ENCODE results near the gene GYG2. TPM values are rescaled to one million over a fixed set of nuclear protein-coding genes. Genes with fewer than 3 reads are reported as not detected.

The GYG2 gene
- total RNA-seq, 2 experiments from 2014 or later: not detected

DNA sequence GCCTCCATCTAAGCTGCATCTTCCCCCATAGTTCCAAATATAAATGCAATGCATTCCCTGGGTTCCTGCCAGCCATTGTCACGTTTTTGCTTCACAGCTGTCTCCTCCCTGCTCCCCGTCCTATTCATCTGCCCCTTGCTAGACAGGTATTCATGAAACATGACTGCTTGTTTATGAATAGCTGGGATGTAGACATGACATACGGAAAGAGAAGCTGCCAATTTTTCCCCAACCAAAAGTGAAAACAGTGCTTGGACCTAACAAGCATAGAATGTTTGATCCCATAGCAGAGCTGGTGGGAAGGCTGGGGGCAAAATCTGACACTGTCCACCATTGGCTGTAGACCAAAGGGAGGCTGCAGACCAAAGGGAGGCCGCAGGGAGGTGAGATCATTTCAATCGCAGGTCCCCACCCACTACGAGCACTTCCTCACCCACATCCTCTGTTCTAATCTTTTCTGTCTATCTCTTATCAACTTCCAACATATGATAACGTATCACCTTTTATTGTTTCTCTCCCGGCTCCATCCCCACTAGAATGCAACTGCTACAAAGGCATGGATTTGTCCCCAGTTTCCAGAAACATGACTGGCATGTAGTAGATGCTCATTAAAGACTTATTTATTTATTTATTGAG lies 8.5 kb upstream of the GYG2 start:
- Mint-ChIP-seq H3K27me3 (ENCODE audit: low read depth) (peaks cover 2% of the 10 kb centered on the region), H3K36me3 (ENCODE audit: low read depth) (no peaks in the 10 kb centered on the region), H3K4me1 (ENCODE audit: low read depth) (no peaks in the 10 kb centered on the region), H3K4me3 (no peak overlapping the region), H3K27ac (no peak overlapping the region), H3K9me3 (no peaks in the 10 kb centered on the region)
- intact Hi-C loops (cut with micrococcal nuclease): no loop called here
- no peak for DNase-seq
- CTCF ChIA-PET: interaction anchor here (0.9 kb wide), 1 partner anchor 8 kb away, joined by 3 read pairs; no protein-coding TSS in a partner anchor

DNA sequence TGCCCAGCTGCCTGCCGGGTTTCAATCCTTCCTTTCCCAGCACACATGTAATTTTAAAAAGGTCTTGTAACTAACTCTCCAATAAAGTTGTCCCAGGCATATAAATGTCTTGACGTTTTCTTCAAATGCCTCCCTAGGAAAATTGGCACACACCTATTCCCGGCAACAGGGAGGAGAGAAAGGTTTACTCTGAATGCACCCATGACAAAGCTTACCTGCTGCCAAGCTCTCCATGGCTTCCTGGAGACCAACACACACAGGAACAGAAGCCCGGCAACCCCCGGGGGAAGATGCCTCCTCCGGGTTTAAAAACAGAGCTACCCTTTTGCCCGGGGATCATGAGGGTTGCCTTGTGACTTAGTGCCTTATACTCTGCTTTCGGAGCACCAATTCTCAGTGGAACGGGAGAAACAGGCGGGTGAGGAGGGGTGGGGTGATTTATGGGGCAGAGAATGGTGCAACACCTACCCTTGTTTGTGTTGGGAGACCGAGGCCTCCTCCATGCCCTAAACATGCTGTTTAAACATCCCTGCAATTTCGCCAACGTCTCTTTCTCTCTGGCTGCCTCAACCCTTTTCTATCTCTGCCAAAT lies 4.8 kb upstream of the GYG2 start:
- H3K4me3 Mint-ChIP-seq: no peak overlapping the region
- no peaks in the 10 kb centered on the region for H3K36me3 Mint-ChIP-seq (ENCODE audit: low read depth)
- no peaks in the 10 kb centered on the region for H3K4me1 Mint-ChIP-seq (ENCODE audit: low read depth)
- intact Hi-C loops (cut with micrococcal nuclease): no loop called here
- H3K27ac Mint-ChIP-seq: no peak overlapping the region
- no peak for DNase-seq
- H3K27me3 Mint-ChIP-seq (ENCODE audit: low read depth): peaks cover 2% of the 10 kb centered on the region
- CTCF ChIA-PET: no interaction called here
- no peaks in the 10 kb centered on the region for H3K9me3 Mint-ChIP-seq

DNA sequence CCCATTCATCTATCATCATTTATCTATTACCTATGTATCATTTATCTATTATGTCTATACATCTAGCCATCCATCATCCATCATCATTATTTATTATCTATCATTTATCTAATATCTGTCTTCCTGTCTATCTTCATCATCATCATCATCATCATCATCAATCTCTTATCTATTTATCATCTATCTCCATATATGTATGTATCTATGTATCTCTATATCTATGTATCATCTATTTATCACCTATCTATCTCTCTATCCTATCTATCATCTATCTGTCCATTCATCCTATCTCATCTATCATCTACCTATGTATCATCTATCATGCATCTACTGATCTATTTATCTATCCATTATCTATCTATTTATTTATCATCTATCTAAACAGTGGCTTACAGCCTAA lies 3.8 kb upstream of the GYG2 start:
- Mint-ChIP-seq H3K36me3 (ENCODE audit: low read depth) (no peaks in the 10 kb centered on the region), H3K27me3 (ENCODE audit: low read depth) (peaks cover 2% of the 10 kb centered on the region), H3K4me3 (no peak overlapping the region), H3K27ac (no peak overlapping the region), H3K4me1 (ENCODE audit: low read depth) (no peaks in the 10 kb centered on the region), H3K9me3 (no peaks in the 10 kb centered on the region)
- intact Hi-C loops (cut with micrococcal nuclease): no loop called here
- no peak for DNase-seq
- CTCF ChIA-PET: no interaction called here

DNA sequence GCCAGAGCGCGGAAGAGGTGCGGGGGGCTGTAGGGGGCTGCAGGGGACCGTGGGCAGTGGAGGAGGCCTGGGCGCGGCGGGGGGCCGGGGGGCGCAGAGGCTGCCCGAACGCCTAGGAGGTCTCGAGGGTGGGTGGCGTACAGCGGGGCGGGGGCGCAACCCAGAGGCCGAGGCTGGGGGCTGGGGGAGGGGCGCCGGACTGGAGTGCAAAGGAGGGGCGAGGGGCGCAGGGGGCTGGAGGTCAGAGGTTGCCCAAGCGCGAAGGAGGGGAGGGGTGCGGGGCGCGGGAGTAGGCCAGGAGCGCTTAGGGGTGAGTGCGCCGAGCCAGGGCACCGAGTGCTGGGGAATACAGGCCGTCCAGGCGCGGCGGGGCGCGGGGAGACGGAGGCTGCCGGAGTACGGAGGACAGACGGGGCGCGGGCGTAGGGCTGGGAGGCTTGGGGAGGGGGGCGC lies 255 bp downstream of the GYG2 start:
- CTCF ChIA-PET: no interaction called here
- Mint-ChIP-seq H3K4me1 (ENCODE audit: low read depth) (no peaks in the 10 kb centered on the region), H3K27ac (no peak overlapping the region), H3K27me3 (ENCODE audit: low read depth) (peaks cover 7% of the 10 kb centered on the region), H3K36me3 (ENCODE audit: low read depth) (no peaks in the 10 kb centered on the region), H3K4me3 (no peak overlapping the region), H3K9me3 (no peaks in the 10 kb centered on the region)
- intact Hi-C loops (cut with micrococcal nuclease): no loop called here
- no peak for DNase-seq

DNA sequence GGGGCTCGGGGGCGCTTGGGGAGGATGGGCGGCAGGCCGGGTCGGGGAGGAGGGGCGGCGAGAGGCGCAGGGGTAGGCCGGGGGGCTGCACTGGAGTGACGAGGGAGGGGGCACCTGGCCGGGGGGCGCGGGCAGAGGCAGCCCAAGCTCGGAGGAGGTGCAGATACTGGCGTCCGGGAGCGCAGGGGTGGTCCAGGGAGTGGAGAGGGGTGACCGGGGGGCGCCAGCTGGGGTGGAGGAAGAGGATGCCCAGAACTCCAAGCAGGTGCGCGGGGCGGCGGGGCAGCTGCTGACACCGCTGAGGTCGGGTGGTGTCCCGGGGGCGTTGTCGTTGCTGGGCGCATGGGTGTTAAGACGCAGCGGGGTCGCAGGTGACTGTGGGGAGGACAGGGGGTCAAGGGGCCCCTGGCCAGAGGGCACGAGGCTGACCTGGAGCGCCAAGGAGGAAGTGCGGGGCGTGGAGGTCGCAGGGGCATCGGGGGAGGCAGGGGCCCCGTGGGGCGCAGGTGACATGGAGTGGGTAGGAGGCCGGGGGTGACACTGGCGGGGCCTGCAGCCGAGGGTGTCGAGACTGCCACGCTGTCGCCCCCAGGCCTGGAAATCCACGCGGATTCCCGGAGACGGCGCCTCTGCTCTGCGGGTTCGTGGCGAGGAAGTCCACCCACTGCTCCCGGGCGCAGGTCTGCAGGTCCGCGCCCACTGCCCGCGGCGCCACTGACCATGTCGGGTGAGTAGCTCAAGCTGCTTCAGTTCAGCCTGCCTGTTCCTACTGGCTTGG lies 928 bp downstream of the GYG2 start:
- Mint-ChIP-seq H3K4me1 (ENCODE audit: low read depth) (no peaks in the 10 kb centered on the region), H3K27ac (no peak overlapping the region), H3K36me3 (ENCODE audit: low read depth) (no peaks in the 10 kb centered on the region), H3K27me3 (ENCODE audit: low read depth) (peaks cover 5% of the 10 kb centered on the region), H3K9me3 (no peaks in the 10 kb centered on the region), H3K4me3 (no peak overlapping the region)
- CTCF ChIA-PET: no interaction called here
- DNase-seq: no peak
- intact Hi-C loops (cut with micrococcal nuclease): no loop called here

DNA sequence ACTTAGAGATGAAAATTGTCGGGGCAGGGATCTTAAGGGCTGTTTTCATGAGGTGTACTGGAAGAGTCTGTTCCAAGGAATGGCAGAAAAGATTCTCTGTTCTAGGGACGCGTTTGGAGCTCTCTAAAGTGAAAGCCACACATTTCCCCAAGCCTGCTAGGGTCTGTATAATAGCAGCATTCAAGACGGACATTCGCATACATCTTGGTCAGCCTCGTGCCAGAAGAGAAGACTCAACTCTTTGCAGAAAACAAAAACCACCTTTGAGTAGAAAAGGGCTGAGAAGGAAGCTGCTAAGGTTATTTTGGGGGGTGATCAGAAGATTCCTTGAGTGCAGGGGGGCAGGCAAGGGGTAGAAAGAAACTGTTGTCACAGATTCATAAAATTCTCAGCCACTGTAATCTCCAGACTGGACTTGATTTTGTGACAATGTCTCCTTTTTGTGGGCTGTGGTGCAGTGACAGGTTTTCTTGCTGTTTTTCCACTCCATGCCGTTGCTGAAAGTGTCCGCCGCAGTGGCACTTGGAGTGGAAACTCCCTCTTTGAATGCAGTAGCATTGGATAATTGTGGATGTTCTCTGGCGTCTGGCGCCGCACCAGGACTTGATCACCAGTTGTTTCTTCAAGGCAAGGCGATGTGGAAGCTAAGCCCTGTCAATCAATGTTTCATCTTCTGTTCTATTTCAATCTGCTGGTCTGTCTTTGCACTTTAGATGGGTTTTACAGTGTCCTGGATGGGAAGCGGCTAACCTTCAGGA lies 2.9 kb downstream of the GYG2 start:
- no peaks in the 10 kb centered on the region for H3K4me1 Mint-ChIP-seq (ENCODE audit: low read depth)
- H3K27me3 Mint-ChIP-seq (ENCODE audit: low read depth): peaks cover 5% of the 10 kb centered on the region
- intact Hi-C loops (cut with micrococcal nuclease): no loop called here
- no peaks in the 10 kb centered on the region for H3K36me3 Mint-ChIP-seq (ENCODE audit: low read depth)
- no peak overlapping the region for H3K4me3 Mint-ChIP-seq
- peaks cover 3% of the 10 kb centered on the region for H3K9me3 Mint-ChIP-seq
- CTCF ChIA-PET: no interaction called here
- DNase-seq: no peak
- H3K27ac Mint-ChIP-seq: no peak overlapping the region

DNA sequence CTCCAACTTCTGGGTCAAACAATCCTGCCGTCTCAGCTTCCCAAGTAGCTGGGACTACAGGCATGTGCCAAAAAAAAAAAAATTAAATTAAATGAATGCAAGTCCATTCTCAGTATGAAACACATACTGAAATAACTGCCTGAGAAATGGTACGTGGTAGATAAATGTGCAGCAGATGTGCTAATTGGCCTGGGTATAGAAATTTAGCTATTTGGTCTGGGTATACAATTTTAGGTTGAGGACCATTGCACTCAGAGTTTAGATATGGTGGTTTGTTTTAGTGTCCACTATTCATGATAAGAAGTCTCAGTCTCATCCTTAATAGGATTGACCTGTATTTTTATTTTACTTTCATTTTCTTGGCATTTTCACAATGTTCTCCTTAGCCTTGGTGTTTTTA lies 9.2 kb downstream of the GYG2 start:
- Mint-ChIP-seq H3K27me3 (ENCODE audit: low read depth) (peaks cover 3% of the 10 kb centered on the region), H3K4me1 (ENCODE audit: low read depth) (no peaks in the 10 kb centered on the region)
- CTCF ChIA-PET: no interaction called here

DNA sequence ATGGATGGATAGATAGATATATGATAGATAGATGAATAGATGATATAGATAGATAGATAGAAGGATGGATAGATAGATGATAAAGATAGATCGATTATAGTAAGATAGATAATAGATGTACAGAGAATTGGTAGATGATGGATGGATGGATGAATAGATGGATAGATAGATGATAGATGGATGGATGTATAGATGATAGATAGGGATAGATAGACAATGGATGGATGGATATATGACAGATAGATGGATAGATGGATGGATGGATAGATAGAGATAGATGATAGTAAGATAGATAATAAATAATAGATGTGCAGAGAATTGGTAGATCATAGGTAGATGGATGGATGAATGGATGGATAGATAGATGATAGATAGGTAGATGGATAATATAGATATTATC lies 12.2 kb downstream of the GYG2 start:
- no peak for DNase-seq
- intact Hi-C loops (cut with micrococcal nuclease): no loop called here
- peaks cover 3% of the 10 kb centered on the region for H3K27me3 Mint-ChIP-seq (ENCODE audit: low read depth)
- no peak overlapping the region for H3K4me3 Mint-ChIP-seq
- peaks cover 8% of the 10 kb centered on the region for H3K9me3 Mint-ChIP-seq
- H3K27ac Mint-ChIP-seq: no peak overlapping the region
- CTCF ChIA-PET: no interaction called here
- no peaks in the 10 kb centered on the region for H3K4me1 Mint-ChIP-seq (ENCODE audit: low read depth)
- H3K36me3 Mint-ChIP-seq (ENCODE audit: low read depth): no peaks in the 10 kb centered on the region

More for the DNA sequence above, 9.2 kb downstream of the GYG2 start:
- intact Hi-C loops (cut with micrococcal nuclease): no loop called here
- Mint-ChIP-seq H3K27ac (no peak overlapping the region), H3K36me3 (ENCODE audit: low read depth) (no peaks in the 10 kb centered on the region), H3K4me3 (no peak overlapping the region), H3K9me3 (peaks cover 11% of the 10 kb centered on the region)
- DNase-seq: no peak

DNA sequence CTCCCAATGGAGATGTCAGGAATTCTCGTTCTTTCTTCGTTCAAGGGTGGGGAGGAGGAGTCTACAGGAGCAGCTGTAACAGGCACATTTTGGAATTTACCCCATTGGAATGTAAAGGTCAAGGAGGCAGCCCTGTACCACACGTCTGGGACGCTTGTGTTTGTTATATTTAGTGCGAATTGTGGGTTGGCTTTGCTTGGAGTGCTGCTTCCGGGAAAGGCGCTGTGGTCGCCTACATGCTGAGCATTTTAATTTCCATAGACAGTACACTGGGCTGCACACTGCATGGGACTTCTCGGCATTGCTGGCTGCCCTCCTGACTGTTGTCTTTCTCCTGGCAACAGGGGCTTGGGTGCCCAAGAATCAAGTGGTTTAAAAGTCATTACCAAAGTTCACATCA lies 12.8 kb downstream of the GYG2 start:
- Mint-ChIP-seq H3K36me3 (ENCODE audit: low read depth) (no peaks in the 10 kb centered on the region), H3K27me3 (ENCODE audit: low read depth) (peaks cover 3% of the 10 kb centered on the region), H3K4me3 (no peak overlapping the region), H3K27ac (no peak overlapping the region), H3K9me3 (peaks cover 8% of the 10 kb centered on the region), H3K4me1 (ENCODE audit: low read depth) (no peaks in the 10 kb centered on the region)
- CTCF ChIA-PET: no interaction called here
- DNase-seq: no peak
- intact Hi-C loops (cut with micrococcal nuclease): no loop called here

DNA sequence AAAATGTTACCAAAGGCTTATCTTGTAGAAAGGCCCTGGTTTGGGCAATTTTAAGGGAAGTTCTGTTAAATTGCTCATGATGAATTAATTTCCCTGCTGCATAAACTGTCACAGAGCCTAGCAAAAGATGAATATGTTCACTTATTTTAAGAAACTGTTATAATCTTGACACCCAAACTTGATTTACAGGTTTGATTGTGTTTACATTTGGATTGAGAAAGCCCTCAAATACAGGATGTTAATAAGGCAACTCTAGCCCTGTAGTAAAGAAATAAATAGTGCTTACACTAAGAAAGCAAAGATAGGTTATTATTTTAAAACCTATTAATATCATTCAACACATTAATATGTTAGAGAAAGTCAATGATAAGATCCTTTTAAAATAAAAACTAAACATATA lies 18.3 kb downstream of the GYG2 start:
- intact Hi-C loops (cut with micrococcal nuclease): no loop called here
- CTCF ChIA-PET: no interaction called here
- no peaks in the 10 kb centered on the region for H3K27me3 Mint-ChIP-seq (ENCODE audit: low read depth)

DNA sequence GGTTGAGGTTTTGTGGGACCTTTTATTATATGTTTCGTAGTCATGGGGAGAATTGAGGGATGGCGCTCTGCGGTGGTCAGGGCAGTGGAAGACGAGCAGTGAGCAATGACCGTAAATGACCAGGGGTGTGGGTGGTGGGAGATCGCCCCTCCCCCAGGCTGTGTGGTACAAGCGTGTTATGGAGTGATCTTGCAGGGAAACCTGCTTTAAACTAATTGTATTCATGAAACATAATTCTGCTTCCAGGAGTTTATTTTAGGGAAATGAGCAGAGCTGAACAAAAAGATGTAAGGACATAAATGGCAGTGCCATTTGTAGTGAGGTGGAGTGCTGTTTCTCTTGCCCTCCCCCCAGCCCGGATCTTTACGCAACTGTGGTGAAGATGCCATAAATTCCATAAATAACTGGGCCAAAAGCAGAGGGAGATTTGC lies 20.2 kb downstream of the GYG2 start:
- Mint-ChIP-seq H3K27me3 (ENCODE audit: low read depth) (no peaks in the 10 kb centered on the region), H3K4me1 (ENCODE audit: low read depth) (no peaks in the 10 kb centered on the region), H3K9me3 (no peaks in the 10 kb centered on the region), H3K4me3 (no peak overlapping the region), H3K27ac (no peak overlapping the region), H3K36me3 (ENCODE audit: low read depth) (no peaks in the 10 kb centered on the region)
- intact Hi-C loops (cut with micrococcal nuclease): no loop called here
- CTCF ChIA-PET: no interaction called here
- no peak for DNase-seq

More for the DNA sequence above, 18.3 kb downstream of the GYG2 start:
- no peak overlapping the region for H3K4me3 Mint-ChIP-seq
- no peaks in the 10 kb centered on the region for H3K36me3 Mint-ChIP-seq (ENCODE audit: low read depth)
- H3K27ac Mint-ChIP-seq: no peak overlapping the region
- H3K9me3 Mint-ChIP-seq: no peaks in the 10 kb centered on the region
- no peak for DNase-seq
- H3K4me1 Mint-ChIP-seq (ENCODE audit: low read depth): no peaks in the 10 kb centered on the region

DNA sequence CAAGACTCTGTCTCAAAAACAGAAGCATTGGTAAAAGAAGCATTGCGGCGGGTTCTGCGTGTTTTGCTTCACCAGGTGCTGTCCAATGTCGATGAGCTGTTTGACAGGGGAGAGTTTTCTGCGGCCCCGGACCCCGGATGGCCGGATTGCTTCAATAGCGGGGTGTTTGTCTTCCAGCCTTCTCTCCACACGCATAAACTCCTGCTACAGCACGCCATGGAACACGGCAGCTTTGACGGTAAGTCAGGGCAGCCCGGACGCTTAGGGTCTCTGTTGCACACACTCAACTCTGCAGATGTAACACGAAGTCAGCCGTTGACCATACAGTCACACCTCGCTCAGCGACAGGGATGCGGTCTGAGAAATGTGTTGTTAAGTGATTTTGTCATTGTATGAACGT lies 26.2 kb downstream of the GYG2 start:
- CTCF ChIA-PET: no interaction called here
- no peaks in the 10 kb centered on the region for H3K9me3 Mint-ChIP-seq
- no peak for DNase-seq
- no peaks in the 10 kb centered on the region for H3K27me3 Mint-ChIP-seq (ENCODE audit: low read depth)
- H3K36me3 Mint-ChIP-seq (ENCODE audit: low read depth): no peaks in the 10 kb centered on the region
- no peak overlapping the region for H3K4me3 Mint-ChIP-seq
- H3K4me1 Mint-ChIP-seq (ENCODE audit: low read depth): no peaks in the 10 kb centered on the region
- H3K27ac Mint-ChIP-seq: no peak overlapping the region
- intact Hi-C loops (cut with micrococcal nuclease): no loop called here

All from activated naive CD4-positive, alpha-beta T cell treated with anti-CD3 and anti-CD28 coated beads for 36 hours (primary cell).